GM12892 (cell line): ENCODE data around the gene SCAMP4.
"Not testable (repeated sequence)": the region's sequence is repeated elsewhere in the genome, so short reads cannot be mapped to it uniquely, and the experiment has no call there.

ENCODE experiments used
- POLR2A ChIP-seq: IDR thresholded peaks from 2 replicates; pipeline ENCODE4 v1.6.1; 2011; ENCODE audit warnings: low read depth, low read length, control low read depth
- POLR2AphosphoS5 ChIP-seq: IDR thresholded peaks from 2 replicates; pipeline ENCODE4 v1.6.1; 2011; ENCODE audit warnings: low read depth, low read length, control low read depth

DNA sequence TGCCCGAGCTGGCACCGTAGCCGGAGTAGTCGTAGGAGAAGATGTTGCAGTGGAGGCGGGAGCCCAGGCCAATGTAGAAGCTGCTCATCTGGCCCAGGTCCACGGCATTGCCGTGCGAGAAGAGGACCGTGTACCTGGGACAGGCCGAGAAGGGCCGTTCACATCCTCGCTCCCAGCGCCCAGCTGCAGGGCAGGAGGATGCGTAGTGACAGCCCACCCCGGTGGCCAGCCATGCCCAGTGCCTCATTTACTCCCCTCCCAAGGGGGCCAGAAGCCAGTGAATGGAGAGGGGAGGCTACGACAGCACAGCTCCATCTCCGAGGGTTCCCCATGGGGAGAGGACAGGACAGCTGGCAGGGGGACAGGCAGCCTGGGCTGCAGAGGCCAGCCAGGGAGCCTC is 25.2 kb upstream of the SCAMP4 start:
- TF ChIP-seq POLR2A, POLR2AphosphoS5: not testable (repeated sequence)
